CD4-positive, alpha-beta T cell treated with Interferon alpha-2 for 1 hour (primary cell): Measurements from ENCODE around the gene MRTFA.
"Not testable (repeated sequence)": the region's sequence is repeated elsewhere in the genome, so short reads cannot be mapped to it uniquely, and the experiment has no call there.

ENCODE experiments used
- DNase-seq, 2 donors: peaks; one replicate each; pipeline ENCODE4 v3.0.0-alpha.2; 2020 to 2022

MRTFA gene

DNA sequence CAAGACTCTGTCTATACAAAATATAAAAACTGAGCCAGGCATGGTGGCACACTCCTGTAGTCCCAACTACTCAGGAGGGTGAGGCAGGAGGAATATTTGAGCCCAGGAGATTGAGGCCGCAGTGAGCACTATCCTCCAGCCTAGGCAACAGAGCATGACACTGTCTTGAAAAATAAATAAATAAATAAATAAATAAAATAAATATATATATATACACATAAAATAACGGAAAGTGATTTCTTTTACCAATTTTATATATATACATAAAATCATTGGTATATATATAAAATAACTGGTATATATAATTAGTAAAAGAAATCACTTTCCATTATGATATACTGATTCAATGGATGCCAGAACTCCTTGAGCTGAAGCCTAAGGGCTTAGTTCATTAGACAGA lies 91.8 kb downstream of the MRTFA start:
- DNase-seq: no peak

DNA sequence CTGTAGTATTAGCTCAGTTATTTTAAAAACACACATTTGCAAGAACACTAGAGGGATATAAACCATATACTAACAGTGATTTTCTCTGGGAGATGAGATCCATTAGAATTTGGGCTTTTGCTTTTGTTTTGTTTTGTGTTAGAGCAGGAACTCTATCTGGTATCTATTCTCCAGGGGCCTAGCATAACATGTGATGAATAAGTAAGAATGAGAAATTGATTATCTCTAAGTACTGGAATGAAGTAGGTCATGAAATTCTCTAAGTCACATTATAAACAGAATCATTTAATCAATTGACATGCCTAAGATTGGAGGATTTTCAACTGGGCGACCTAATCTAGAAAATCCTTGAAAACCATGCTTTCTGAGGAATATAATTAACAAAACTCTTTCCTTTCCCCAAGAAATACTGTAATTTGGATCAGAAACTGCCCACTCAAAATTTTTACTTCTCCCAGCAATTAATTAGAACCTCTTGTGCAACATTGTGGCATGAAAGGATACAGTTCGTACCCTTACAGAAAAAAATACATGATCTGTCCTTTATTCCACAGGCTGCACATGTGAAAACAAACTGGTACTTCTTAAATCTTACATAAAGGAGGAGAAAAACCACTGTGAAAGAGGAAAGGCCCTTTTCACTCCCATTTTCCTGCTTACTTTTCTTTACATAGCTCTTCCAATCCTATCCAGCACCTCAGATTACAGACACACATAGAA lies 93.5 kb downstream of the MRTFA start:
- no peak for DNase-seq

DNA sequence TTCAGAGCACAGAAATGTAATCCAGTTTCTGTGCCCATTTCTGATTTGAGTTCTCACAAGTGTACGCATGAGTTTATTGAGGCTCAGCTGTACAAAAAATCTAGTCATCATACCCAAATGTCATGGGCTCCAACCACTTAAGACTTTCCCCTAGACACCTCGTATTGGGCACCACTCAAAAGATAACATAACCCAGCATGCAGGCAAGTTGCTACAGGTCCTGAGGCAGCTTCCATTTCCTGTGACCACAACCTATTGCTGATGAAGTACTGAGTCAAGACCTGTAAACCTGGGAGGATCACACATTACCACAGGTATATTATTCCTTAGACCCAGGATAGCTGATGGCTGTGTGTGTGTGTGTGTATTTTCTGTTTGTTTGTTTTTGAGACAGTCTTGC lies 95.2 kb downstream of the MRTFA start:
- DNase-seq: no peak

- no peak for DNase-seq
Measured at GRCh38 chr22:40540265-40540664, 96.3 kb downstream of the MRTFA start.

DNA sequence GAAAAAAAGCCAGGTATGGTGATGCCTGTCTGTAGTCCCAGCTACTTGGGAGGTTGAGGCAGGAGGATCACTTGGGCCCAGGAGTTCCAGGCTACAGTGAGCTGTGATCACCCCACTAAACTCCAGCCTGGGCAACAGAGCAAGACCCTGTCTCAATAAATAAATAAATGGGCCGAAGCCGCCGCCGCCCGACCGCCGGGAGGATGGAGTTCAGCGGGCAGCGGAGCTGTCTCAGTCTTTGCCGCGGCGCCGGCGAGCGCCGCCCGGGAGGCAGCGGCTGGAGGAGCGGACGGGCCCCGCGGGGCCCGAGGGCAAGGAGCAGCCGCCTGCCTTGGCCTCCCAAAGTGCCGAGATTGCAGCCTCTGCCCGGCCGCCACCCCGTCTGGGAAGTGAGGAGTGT lies 100.4 kb downstream of the MRTFA start:
- not testable (repeated sequence) for DNase-seq

DNA sequence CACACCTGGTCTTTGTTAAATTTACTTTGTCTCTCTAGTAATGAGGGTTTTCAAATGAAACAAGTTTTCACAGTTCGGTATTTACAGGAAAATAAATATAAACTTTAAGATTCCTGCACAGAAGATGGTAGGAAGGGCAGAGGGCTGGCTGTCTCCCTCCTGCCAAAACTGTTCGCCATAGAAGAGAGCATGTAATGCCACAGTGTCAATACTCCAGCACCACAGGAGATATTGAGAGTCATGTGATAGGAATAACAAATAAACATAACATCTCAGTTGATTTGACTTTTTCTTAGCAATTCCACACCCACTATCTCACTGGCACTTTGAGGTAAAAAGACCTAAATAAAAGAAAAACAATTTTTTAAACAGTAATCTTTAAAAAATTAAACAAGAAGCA lies 100.9 kb downstream of the MRTFA start:
- DNase-seq: no peak

GRCh38 chr22:40535189-40535512 lies 101.4 kb downstream of the MRTFA start:
- no peak for DNase-seq

DNA sequence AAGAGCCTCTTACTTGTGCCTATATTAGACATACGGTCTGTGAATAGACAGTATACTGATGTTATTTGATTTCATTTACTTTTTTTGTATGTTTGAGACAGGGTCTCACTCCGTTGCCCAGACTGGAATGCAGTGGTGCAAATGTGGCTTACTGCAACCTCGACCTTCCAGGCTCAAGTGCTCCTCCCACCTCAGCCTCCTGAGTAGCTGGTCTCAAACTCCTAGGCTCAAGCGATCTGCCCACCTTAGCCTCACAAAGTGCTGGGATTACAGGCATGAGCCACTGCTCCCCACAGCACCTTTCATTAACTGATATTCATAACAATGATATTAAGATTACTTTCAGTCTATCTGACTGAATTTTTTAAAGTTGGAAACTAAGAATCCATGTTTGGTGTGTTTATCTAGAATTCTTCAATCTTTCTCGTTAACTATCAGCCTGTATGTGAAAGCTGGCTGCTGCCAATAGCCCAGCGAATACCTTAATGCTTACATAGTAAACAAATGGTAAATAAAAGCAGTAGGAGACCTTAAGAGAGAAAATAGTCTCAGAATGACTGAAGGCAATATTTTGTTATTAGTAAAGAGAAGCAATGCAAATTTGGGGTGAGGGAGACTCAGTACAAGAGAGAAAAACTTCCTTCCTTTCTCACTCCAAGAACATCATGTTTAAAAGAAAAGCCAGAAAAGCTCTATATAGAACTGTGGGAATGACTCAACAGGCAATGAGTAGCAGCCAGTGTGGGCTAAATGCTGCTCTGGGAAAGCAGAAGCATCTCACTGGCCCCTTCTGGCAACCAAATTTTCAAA lies 101.9 kb downstream of the MRTFA start:
- peak in 1 of 2 donors; percentile 13 for DNase-seq

- DNase-seq: peak; percentile 62 to 86
Measured at GRCh38 chr22:40533712-40534378, 102.7 kb downstream of the MRTFA start.

DNA sequence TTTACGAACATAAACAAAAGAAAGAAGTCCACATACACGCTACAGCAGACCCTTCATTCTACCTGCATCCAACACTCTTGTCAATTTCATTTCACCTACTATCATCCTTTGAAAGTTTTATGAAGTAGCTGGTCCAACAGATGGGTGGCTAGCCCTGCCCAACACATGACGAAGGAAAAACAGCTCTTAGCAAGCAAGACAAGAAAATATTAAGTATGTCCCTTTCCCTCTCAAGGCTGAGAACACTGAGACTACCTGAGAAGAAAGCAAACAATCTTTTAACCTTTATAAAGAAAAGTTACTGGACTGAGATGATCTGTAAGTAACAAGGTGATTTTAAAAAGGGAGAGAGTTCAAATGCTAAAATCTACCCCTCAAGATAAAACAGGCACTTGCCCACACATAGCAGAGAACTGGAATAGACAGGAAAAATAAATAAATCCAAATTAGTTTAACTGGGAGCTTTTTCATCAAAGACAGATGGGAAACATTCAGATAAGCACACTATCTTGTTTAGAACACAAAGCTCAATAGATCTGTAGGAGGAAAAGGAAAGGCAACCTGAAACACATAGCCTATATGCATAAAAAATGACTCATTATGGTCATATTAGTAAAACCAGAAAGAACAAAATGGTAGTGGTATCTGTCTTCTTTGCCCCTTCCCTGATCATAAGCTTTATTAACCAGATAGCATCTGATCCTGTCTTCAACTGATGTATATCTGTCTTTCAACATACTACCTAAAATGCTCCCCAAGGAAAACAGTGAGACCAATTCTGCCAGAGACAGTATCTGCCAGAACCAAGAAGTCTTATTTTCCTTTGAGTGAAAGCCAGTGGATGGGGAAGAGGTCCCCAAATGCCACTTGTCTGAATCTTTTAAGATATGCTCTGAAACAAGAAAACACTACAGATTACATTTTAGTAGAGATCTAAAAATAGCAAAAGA lies 104.3 kb downstream of the MRTFA start:
- DNase-seq: no peak

DNA sequence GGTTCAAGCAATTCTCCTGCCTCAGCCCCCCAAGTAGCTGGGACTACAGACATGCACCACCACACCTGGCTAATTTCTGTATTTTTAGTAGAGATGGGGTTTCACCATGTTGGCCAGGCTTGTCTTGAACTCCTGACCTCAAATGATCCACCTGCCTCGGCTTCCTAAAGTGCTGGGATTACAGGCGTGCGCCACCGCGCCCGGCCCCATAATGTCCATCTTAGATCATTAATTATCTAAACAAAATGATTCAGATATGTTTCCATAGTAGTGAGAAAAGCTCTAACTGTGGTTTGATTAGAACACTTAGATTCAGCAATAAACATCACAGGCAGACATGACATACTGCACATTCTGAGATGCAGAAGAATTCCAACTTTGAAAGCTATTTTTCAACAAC lies 106.1 kb downstream of the MRTFA start:
- DNase-seq: not testable (repeated sequence)

GRCh38 chr22:40529821-40530220 lies 106.7 kb downstream of the MRTFA start:
- DNase-seq: no peak

DNA sequence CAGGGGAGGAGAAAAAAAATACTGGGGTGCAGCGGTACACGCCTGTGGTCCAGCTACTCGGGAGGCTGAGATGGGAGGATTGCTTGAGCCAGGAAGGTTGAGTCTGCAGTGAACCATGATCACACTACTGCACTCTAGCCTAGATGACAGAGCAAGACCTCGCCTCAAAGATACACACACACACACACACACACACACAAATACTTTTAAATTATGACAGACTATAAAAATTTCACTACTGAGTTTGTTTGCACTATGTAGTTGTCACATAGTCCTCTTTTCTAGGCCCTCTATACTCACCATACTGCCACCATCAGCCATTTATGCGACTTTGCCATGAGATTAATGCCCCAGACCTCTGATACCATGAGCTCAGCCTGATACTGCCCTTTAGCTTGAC lies 109.6 kb downstream of the MRTFA start:
- DNase-seq: no peak

- DNase-seq: peak; percentile 69 to 78
Measured at GRCh38 chr22:40525250-40525884, 111.2 kb downstream of the MRTFA start.

DNA sequence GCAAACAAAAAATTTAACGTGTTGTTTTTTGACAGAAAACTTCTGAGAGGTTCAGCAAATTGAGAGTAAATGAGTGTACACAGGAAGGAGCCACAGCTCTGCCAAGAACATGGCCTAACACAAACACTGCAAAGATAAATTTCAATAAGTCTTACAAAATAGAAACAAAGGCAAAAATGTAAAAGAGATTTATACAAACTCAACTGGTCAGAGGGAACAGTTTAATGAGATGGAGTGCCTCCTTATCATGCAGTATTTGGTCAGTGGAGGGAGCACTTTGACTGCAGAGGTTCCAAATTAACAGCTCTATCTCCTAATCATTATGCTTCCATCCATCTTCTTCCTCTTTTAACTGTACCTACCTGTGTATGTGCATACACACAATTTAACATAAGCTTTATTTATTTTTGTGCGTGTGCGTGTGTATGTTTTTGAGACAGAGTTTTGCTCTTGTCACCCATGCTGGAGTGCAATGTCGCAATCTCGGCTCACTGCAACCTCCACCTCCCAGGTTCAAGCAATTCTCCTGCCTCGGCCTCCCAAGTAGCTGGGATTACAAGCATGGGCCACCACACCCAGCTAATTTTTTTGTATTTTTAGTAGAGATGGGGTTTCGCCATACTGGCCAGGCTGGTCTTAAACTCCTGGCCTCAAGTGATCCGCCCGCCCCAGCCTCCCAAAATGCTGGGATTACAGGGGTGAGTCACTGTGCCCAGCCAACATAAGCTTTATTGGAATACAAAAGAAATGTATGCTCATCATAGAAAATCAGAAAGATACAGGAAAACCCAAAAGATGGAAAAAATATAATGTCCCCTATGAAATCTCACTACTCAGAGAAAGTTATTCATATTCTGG lies 111.9 kb downstream of the MRTFA start:
- no peak for DNase-seq

DNA sequence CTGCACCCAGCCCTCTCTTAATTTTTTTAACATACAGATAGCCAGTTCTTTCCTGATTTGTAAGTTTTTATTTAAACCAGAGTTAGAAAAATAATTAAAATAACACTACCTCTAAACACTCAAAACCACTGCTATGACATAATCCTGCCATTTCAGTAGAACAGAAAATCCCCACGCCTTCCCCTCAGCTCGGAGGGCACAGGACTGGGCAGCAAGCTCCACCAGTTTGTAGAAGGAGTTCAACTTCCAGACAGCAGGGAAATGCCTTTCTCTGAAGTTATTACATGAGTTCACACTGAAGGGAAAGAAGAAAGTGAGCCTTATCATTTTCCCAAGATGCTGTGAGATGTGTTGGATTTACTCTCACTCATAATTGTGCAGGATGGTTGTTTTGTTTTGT lies 114.4 kb downstream of the MRTFA start:
- DNase-seq: no peak

DNA sequence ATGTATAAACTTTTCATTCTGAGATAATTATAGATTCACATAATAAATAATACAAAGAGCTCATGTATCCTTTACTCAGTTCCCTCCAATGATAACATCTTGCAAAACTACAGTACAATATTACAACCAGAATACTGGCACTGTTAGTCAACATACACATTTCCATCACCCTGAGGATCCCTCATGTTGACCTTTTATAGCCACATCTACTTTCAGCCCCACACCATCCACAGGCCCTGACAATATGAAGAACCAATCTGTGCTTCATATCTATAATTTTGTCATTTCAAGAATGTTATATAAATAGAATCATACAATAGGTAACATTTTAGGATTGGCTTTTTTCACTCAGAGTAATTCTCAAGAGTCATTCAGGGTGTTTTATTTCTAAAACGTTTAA lies 115.5 kb downstream of the MRTFA start:
- no peak for DNase-seq

GRCh38 chr22:40520562-40520961 lies 116.0 kb downstream of the MRTFA start:
- no peak for DNase-seq

DNA sequence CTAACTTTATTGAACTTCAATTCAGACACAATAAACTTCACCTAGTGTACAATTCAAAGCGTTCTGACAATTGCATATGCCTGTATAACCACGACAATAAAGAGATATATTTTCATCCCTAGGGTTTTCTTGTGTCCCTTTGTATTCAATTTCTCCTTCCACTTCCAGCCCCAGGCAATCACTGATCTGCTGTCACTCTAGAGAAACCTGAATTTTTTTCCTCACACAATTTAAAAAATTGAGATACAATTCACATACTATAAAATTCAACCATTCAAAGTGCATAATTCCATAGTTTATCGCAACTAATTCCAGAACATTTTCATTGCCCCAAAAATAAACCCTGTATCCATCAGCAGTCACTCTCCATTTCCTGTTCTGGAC lies 116.6 kb downstream of the MRTFA start:
- DNase-seq: no peak

- peak in 1 of 2 donors; percentile 66 for DNase-seq
Measured at GRCh38 chr22:40519284-40519947, 117.1 kb downstream of the MRTFA start.

DNA sequence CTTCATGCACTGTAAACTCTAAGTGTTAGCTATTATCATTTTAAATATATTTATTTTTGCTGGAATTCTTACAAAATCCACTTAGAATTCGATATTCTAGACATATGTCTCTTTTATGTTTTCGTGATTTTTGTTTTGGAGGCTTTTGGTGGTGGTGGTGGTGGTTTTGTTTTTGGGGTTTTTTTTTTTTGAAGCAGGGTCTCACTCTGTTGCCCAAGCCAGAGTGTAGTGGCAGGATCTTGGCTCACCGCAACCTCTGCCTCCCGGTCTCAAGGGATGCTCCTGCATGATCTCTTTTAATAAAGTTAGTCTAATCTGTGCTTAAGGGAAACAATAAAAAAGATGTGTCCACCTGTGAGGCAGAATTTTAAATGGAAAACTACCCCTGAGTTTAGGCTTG lies 117.7 kb downstream of the MRTFA start:
- DNase-seq: no peak
